GM19463 (cell line): ENCODE results near the gene SLC6A13.
"Not testable (repeated sequence)": the region's sequence is repeated elsewhere in the genome, so short reads cannot be mapped to it uniquely, and the experiment has no call there.

Experiments used
- ATAC-seq: cut with Tn5 transposase; IDR thresholded peaks from one replicate; pipeline ENCODE4 v1.9.1; 2021; ENCODE audit warnings: mild to moderate bottlenecking, moderate library complexity; ENCODE audit not compliant: unreplicated experiment

Gene SLC6A13

DNA sequence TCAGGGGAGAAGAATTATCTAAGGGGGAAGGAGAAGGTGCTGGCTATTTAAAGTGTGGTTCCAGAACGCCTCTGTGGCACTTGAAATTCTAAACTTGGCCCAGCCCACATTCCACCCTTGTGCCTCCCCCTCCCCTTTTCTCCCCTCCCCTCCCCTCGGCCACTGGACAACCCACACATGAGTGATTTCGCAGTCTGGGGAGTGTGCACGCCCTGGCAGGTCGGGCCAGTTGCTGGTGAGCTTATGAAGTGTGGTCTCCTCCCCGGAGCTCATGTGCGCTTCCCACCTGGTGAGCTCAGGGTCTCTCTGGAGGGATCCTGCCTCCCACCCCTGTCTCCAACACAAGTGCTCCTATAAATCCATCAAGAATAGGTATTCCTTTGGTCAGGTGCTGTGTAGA, at the start of gene SLC6A13:
Gene SLC6A13, minus strand, starts transcription at position 20 of the 400 bp plus-strand sequence. CDS start 2,784 bp downstream, outside the sequence.
- ATAC-seq, result no peak

DNA sequence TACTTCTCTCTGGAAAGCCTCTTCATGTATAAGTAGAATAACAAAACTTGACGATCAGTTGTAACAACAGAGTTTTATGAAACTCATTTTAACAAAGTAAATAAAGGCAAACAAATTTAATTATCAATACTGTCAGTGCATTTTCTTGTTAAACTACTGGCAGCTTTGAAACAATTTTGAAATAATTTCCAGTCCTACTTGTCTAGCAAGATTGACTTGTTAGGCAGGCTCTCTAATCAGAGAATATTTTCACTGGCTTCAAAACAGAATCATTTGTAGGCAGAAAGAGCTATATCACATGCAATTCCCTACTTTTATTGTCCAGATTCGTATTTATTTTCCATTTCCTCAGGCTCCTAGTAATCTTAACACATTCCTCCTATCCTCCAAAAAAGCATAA, 45.9 kb upstream of the SLC6A13 start:
- no peak for ATAC-seq

DNA sequence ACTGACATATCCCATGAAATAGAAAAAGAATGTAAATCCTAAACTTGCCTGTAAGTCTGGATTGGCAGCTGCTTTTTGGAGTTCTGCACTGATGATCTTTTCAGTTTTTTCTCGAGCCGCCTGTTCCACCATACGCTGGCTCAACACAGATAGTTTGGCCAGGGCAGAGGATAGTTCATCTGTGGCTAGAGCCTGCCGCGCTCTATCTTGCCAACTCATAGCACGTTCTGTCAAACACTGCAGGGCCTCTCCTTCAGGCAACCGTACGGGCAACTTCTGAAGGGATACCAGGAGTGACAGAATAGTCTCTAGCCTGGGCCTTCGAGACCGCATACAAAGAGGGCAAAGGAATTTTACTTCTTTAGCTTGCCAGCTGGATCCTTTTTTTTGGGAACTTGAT, 44.8 kb upstream of the SLC6A13 start:
- no peak for ATAC-seq

DNA sequence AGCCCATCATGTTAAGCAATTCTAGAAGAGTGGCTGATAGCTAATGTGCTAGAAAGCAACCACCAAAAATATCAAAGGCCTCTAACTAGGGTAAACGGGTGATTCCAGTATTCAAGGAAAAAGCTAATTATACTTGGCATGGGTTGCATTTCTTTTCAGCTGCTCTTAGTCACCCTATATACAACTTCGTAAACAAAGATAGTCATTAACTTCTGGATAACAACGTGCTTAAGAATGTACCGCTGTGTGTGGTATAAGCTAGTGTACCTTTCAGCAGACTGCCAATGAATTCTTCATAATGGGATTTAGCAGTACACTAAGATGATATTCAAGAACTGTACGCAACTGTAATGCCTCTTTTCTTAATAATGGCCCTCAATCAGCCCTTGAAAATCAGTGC, 42.2 kb upstream of the SLC6A13 start:
- ATAC-seq, result no peak

DNA sequence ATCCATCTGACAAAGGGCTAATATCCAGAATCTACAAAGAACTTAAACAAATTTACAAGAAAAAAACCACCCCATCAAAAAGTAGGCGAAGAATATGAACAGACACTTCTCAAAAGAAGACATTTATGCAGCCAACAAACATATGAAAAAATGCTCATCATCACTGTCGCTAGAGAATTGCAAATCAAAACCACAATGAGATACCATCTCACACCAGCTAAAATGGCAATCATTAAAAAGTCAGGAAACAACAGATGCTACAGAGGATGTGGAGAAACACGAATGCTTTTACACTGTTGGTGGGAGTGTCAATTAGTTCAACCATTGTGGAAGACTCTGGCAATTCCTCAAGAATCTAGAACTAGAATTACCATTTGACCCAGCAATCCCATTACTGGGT, 40.1 kb upstream of the SLC6A13 start:
- not testable (repeated sequence) for ATAC-seq

DNA sequence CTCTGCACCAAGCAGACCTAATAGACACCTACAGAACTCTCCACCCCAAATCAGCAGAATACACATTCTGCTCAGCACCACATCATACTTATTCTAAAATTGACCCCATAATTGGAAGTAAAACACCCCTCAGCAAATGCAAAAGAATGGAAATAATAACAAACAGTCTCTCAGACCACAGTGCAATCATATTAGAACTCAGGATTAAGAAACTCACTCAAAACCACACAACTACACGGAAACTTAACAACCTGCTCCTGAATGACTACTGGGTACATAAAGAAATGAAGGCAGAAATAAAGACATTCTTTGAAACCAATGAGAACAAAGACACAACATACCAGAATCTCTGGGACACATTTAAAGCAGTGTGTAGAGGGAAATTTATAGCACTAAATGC, 37.5 kb upstream of the SLC6A13 start:
- not testable (repeated sequence) for ATAC-seq

DNA sequence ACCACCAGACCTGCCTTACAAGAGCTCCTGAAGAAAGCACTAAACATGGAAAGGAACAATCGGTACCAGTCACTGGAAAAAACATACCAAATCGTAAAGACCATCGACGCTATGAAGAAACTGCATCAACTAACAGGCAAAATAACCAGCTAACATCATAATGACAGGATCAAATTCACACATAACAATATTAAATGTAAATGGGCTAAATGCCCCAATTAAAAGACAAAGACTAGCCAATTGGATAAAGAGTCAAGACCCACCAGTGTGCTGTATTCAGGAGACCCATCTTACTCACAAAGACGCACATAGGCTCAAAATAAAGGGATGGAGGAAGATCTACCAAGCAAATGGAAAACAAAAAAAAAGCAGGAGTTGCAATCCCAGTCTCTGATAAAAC, 36.9 kb upstream of the SLC6A13 start:
- not testable (repeated sequence) for ATAC-seq

DNA sequence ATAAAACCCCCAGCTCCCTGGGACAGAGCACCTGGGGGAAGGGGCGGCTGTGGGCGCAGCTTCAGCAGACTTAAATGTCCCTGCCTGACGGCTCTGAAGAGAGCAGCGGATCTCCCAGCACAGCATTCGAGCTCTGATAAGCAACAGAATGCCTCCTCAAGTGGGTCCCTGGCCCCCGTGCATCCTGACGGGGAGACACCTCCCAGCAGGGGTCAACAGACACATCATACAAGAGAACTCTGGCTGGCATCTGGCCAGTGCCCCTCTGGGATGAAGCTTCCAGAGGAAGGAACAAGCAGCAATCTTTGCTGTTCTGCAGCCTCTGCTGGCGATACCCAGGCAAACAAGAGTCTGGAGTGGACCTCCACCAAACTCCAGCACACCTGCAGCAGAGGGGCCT, 35.4 kb upstream of the SLC6A13 start:
- not testable (repeated sequence) for ATAC-seq

DNA sequence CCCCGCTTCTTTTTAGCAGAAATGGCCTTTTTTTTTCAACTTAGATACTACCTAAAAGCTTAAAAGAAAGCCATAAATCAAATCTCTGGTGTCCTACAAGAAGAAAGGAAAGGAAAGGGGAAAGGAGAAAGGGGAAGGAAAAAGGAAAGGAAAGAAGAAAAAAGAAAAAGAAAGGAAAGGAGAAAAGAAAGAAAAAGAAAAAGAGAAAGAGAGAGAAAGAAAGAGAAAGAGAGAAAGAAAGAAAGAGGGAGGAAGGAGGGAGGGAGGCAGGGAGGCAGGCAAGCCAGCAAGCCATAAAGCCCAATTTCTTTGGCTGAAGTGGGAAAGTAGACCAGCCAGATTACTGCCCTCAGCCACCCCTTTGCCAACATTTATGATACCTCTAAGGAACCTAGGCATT, 32.5 kb upstream of the SLC6A13 start:
- no peak for ATAC-seq

DNA sequence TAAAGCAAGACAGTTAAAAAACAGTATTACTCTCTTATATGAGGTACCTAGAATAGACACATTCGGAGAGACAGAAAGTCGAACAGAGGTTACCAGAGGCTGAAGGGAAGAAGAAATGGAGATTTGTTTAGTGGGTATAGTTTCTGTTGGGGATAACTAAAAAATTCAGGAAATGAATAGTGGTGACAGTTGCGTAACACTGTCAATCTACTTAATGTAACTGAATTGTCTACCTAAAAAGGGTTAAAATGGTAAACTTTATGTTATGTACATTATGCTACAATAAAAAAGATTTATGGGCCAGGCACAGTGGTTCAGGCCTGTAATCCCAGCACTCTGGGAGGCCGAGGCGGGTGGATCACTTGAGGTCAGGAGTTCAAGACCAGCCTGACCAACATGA, 30.6 kb upstream of the SLC6A13 start:
- no peak for ATAC-seq

DNA sequence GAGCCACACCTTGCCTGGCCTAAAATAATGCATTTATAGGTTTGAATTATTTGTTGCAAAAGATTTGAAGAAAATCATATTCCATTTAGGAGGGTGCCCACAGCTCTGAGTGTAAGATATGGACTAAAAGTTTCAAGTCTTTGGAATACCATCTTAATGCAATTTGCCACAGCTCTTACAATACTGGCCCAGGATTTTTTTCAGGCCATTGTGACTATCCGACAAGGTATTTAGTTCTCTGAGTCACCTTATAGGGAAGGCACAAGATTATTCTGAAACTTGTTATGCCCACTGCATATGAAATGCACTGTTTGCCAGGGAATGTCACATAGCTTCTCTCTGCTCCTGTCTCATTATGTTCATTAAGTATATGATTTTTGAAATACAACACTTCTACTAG, 29.6 kb upstream of the SLC6A13 start:
- no peak for ATAC-seq

DNA sequence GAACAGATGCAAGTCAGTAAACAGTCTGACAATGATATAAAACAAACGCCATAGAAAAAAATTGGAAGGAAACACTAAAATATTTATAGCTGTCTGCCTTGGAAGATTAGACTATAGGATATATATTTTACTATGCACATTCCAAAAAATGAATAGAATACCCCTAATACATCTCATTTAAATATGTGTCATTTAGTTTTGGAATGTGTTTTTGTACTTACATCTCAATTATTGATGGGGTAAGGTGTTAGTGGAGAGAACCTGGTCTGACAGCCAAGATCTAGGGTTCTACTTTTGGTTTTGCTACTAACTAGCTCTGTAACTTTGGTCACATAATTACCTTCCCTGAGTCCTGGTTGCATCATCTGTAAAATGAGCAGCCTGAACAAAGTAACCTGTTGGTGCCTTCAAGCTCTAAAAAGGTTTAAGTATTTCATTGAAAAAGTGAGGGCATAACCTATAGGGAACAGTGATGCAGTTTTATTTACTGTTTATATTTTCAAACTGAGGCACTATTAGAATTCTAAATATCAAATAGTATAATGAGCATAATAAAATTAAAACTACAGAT, 28.6 kb upstream of the SLC6A13 start:
- ATAC-seq, result no peak

DNA sequence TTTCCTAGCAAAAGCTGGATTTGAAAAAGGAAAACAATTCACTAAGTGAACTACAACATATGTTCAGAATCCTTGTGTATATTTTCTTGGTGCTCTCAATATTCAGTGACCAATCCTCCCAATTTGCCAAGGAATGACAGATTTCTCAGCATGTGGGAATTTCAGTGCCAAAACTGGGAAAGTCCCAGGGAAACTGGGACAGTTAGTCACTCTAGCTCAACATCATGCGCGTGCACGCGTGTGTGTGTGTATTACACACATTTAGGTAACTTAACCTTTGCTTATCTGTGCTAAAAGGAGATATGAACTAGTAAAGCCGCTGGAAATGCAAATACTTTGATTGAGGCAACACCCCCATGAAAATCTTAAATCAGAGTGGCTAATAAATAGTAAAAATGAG, 26.1 kb upstream of the SLC6A13 start:
- no peak for ATAC-seq

DNA sequence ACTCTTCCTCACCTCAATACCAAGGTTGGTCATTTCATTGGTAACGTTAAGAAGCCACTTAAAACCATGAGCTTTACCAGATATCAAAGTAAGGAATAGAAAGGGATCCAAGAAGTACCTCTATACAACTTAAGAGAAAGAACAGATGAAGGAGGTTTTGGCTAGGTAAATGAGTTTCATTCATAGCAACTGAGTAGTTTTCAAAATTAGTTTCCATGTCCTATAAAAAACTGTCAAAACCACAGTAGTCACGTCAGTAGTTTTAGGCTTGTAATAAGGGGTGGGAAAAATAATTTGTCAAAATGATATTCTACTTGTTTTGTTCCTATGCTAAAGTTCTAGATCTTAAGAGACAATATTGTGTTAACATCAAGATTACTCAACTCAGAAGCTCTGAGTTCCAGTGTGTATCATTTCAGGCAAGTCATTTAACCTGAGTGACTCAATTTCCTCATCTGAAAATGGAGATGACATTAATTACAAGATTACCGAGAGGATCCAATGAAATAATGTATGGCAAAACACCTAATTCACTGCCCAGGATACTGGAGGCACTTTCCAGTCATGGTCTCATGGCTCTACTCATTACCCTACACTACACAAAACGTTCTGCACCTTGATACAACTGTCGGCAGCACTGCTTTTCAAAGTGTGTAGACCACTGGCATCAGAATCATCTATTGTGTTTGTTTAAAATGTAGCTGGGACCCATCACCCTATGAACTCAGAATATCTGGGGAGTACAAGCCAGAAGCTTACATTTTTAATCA, 24.1 kb upstream of the SLC6A13 start:
- no peak for ATAC-seq

DNA sequence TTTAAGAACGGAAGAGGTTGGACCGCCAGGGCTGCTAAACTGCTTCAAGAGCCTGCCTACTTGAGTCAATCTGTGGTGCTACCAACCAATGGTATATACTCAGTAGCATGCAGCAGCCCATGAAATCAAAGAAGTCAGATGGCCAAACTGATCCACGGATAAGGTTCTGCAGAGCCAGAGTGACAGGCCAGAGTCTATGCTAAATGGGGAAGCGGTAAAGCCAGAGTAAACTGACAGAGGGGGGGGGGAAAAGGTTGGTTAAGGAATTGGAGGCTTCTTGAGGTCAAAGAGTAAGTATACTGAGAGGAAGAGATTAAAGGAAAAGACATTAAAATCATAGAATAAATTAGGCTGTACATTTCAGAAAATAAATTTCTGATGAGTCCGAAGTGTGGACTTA, 15.4 kb upstream of the SLC6A13 start:
- no peak for ATAC-seq

DNA sequence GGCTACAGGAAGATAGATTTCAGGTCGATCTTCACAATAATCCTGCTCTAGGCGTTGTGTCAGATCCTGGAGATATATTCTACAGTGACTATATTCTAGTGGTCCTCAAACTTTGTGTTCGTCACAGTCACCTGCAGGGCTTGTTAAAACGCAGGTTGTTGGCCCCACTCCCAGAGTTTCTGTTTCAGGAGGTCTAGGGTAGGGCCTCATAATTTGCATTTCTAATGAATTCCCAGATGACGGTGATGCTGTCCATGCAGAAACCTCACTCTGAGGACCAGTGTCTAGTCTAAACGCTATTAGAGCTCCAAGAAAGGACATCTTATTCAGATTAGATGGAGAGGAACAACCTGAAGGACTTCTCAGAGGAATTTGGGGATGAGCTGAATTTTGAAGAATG, 13.2 kb upstream of the SLC6A13 start:
- ATAC-seq, result no peak

DNA sequence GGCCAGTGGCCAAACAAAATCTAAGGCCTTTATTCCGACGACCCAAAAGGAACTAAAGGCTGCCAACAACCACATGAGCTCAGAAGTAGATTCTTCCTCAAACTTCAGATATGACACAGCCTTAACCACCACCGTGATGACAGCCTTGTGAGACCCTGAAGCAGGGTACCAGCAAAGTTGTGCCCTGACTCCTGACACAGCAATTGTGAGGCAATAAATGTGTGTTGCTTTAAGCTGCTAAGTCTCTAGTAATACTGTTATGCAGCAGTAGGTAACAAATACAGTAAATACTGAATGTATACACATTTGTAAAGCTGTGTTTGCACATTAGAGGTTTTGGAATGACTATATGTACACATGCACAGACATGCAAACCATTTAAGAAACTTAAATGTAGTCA, 10.7 kb upstream of the SLC6A13 start:
- ATAC-seq, result no peak

DNA sequence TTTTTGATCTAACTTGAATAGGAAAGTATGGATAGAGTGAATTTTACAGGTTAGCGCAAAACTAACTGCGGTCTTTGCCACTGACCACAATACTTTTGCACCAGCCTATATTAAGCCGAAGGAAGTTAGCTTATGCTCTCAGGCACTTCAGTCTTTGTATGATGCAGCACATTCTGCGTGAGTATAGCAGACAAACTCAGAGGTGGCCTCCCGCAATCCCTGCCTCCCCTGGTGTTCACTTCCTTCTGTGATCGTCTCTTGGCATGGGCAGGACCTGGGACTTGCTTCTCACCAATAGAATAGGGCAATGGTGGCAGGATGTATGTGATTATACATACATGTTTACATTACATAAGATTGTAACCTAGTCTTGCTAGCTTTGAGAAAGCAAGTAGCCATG, 10.3 kb upstream of the SLC6A13 start:
- no peak for ATAC-seq

DNA sequence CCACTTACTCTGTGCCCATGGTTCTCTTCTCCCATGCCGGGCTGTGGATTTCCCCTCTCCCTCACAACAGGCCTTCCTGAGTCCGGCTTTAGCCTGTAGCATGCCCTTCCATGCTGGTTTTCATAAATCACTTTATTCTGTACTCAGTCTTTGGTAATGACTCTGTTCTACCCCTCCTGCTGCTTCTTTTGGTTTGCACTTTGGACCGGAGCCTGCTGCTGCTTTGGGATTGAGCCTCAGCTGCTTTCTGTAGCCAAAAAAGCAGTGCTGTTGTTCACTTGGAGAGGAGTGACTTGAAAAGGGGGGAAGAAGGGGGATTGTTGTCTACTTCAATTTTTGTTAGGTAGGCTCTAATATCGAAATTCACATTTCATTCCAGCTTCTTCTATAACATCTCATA, 8.5 kb upstream of the SLC6A13 start:
- no peak for ATAC-seq

DNA sequence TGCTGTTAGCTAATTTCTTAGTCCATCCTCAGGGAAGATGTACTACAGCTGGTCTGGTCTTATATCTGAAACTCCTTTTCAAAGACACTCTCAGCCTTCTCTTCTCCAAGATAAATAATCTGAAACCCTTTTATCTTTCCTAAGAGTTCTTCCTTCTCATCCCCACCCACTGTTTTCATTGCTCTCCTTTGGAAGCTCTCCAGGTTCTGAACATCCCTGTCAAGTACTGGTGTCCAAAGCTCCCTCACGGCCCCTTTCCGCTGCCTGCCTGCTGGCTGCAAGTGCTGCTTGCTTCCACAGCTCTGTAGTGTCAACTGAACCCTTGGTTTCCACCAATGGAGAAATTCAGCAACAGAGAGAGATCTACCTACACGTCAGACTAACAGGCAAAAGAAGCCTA, 6.6 kb upstream of the SLC6A13 start:
- ATAC-seq, result no peak

DNA sequence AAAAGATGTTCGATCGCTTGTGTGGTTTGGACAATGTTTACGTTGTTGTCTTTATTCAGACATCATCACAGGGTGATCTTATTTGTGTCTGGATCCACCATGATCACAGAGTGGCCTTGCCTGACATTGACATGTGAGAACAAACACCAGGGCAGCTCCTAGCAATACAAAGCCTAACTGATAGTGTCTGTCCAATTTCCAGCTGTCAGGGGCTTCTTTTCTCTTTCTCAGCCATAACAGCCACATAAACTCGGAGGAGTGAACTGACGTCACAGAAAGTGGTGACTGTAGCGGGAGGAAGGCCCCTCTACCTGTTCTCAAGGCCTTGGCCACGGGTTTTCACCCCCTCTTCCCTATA, 5.8 kb upstream of the SLC6A13 start:
- no peak for ATAC-seq

DNA sequence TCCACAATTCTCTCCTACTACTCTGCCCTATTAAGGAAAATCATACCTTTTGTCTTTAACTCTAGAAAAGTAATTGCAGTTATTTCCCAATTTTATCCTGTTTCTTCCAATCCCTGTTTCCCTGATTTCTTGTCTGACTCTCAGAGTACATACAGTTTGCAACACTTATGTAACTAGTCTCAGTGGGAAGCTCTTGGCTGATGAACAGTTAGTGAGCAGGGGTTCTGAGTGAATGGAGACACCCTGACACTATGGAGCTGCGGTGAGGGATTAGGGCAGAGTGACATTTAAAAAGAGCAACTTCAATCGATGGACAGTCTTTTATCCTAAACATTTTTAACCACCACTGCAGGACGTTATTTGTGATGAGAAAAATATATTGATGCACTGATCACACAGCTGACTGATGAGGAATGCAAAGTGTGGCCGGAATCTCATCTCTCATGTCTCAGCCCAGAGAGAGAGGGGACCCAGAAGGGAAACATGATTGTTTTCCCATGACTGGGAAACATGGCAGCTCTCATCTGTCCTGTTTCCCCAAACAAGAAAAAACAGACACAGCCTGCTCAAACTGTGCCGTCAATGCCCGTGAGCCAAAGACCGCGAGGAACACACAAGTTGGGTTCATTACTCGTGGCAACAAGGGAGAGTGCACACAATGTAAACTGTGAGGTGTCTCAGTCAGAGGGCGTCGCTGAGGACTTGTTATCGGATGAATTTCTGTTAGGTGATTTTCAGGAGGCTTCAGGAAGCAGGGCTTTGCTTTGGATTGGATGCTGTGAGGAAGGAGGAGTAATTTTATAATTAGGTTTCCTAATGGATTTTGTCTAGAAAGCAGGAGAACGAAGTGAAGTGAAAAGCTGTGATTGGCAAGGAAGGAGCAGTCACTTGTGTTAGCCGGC, 5.2 kb upstream of the SLC6A13 start:
- no peak for ATAC-seq
